PFSK-1 (cell line): ENCODE measurements around the gene PCAT7. TPM values are rescaled to one million over a fixed set of nuclear protein-coding genes. Genes with fewer than 3 reads are reported as not detected.

ENCODE experiments used
- FOXP2 ChIP-seq: optimal IDR thresholded peaks from 2 replicates; pipeline ENCODE3; 2011; ENCODE audit warnings: borderline replicate concordance, control low read depth, inconsistent platforms; ENCODE audit not compliant: insufficient read depth; ENCODE audit errors: extremely low read length, extremely low read depth
- POLR2AphosphoS5 ChIP-seq: IDR thresholded peaks from 2 replicates; pipeline ENCODE4 v1.6.1; 2012; ENCODE audit warnings: low read depth, mild to moderate bottlenecking, control low read depth, low read length, moderate library complexity
- SIN3A ChIP-seq: IDR thresholded peaks from 2 replicates; pipeline ENCODE4 v1.6.1; 2012; ENCODE audit warnings: mild to moderate bottlenecking, low read length, moderate library complexity, borderline replicate concordance; ENCODE audit not compliant: insufficient read depth
- TAF1 ChIP-seq: IDR thresholded peaks from 2 replicates; pipeline ENCODE4 v1.6.1; 2012; ENCODE audit warnings: low read length, control low read depth, borderline replicate concordance; ENCODE audit not compliant: insufficient read depth
- polyA plus RNA-seq: library from polyadenylated mRNA; unstranded; fragments of >200 nt; gene quantifications from one replicate; pipeline ENCODE4 v1.2.1, GENCODE V29; 2012; ENCODE audit warnings: low read depth, missing spikeins; ENCODE audit not compliant: insufficient read length
- TF ChIP-seq, protein P1 (sequence below), 2 experiments: IDR thresholded peaks; 2 replicates each; pipeline versions ENCODE4 v1.6.1 to v1.8.0; 2011 to 2012; ENCODE audit warnings: low read depth in 2 of 2, low read length in 2 of 2, control low read depth in 1 of 2, inconsistent platforms in 1 of 2, mild to moderate bottlenecking in 1 of 2, moderate library complexity in 1 of 2; ENCODE audit not compliant: insufficient read depth in 1 of 2

PCAT7 gene
- 0.20 TPM for polyA plus RNA-seq

DNA sequence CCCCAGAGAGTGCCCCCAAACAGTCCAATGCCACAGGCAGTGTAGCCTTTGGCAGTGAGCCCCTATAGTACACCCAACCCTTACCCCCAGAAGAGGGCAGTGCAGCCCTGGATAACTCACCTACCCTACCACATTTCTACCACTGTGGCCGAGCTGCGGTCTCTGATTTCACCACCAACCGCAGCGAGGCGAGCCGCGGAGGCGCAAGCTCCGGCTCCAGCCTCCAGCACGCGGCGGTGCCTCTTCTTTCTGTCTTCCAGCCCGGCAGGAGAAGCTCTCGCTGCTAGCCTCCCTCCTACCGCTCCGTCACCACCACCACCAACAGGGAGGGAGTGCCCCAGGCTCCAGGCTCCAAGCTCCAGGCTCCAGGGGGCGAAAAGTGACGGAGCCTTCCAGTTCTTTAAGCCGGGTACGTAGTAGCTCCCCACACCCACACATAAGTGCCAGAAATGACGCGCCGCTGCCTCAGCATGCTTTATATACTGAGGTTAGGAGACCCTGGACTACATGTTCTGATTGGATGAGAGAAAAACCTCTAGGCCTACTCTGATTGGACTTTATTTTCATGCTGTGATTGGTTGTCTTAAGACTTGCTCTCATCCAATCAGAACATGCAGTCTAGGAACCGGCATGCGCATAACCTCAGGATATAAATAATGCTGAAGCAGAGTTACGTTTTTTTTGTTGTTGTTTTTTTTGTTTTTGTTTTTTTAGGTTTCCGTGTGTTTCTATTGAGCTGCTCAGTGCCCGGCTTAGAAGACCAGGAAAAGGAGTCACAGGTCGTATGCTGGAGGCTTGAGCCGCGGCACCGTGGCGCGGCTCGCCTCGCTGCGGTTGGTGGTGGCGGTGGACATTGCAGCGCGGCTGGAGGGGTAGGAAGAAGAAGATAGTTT is at the start of gene PCAT7:
Gene PCAT7, plus strand, starts transcription at position 645 of the 893 bp plus-strand sequence.
- TF ChIP-seq, protein P1, sequence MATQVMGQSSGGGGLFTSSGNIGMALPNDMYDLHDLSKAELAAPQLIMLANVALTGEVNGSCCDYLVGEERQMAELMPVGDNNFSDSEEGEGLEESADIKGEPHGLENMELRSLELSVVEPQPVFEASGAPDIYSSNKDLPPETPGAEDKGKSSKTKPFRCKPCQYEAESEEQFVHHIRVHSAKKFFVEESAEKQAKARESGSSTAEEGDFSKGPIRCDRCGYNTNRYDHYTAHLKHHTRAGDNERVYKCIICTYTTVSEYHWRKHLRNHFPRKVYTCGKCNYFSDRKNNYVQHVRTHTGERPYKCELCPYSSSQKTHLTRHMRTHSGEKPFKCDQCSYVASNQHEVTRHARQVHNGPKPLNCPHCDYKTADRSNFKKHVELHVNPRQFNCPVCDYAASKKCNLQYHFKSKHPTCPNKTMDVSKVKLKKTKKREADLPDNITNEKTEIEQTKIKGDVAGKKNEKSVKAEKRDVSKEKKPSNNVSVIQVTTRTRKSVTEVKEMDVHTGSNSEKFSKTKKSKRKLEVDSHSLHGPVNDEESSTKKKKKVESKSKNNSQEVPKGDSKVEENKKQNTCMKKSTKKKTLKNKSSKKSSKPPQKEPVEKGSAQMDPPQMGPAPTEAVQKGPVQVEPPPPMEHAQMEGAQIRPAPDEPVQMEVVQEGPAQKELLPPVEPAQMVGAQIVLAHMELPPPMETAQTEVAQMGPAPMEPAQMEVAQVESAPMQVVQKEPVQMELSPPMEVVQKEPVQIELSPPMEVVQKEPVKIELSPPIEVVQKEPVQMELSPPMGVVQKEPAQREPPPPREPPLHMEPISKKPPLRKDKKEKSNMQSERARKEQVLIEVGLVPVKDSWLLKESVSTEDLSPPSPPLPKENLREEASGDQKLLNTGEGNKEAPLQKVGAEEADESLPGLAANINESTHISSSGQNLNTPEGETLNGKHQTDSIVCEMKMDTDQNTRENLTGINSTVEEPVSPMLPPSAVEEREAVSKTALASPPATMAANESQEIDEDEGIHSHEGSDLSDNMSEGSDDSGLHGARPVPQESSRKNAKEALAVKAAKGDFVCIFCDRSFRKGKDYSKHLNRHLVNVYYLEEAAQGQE (IDR thresholded peaks at IDR 0.05; ENCODE audit: insufficient read depth in 1 of 2, low read depth in 2 of 2, low read length in 2 of 2), result no peak
- peak; percentile 75; the same call in 1 of the 2 replicates for TF ChIP-seq POLR2AphosphoS5

- TF ChIP-seq POLR2AphosphoS5, result no peak
- TF ChIP-seq, protein P1 (IDR thresholded peaks at IDR 0.05; ENCODE audit: insufficient read depth in 1 of 2, low read depth in 2 of 2, low read length in 2 of 2), result no peak
- TF ChIP-seq FOXP2, result no peak
- no peak for TF ChIP-seq TAF1
- no peak for TF ChIP-seq SIN3A
Observed at GRCh38 chr9:94507531-94508258, 47.2 kb upstream of the PCAT7 start.

- TF ChIP-seq FOXP2 (no peak), TAF1 (no peak), SIN3A (no peak), POLR2AphosphoS5 (no peak)
- TF ChIP-seq, protein P1 (IDR thresholded peaks at IDR 0.05; ENCODE audit: insufficient read depth in 1 of 2, low read depth in 2 of 2, low read length in 2 of 2), result no peak
Observed at GRCh38 chr9:94511134-94511954, 43.5 kb upstream of the PCAT7 start.

- no peak for TF ChIP-seq SIN3A
- TF ChIP-seq, protein P1 (IDR thresholded peaks at IDR 0.05; ENCODE audit: insufficient read depth in 1 of 2, low read depth in 2 of 2, low read length in 2 of 2), result no peak
- TF ChIP-seq TAF1, result no peak
- TF ChIP-seq POLR2AphosphoS5, result no peak
- TF ChIP-seq FOXP2, result no peak
Observed at GRCh38 chr9:94511955-94512265, 43.0 kb upstream of the PCAT7 start.
